CD4-positive, alpha-beta T cell treated with Interferon gamma for 1 hour (primary cell): ENCODE data around the gene ATP5PF.
"Not testable (repeated sequence)": the region's sequence is repeated elsewhere in the genome, so short reads cannot be mapped to it uniquely, and the experiment has no call there.

ENCODE experiments used
- DNase-seq: peaks from one replicate; pipeline ENCODE4 v3.0.0-alpha.2; 2020

ATP5PF gene

DNA sequence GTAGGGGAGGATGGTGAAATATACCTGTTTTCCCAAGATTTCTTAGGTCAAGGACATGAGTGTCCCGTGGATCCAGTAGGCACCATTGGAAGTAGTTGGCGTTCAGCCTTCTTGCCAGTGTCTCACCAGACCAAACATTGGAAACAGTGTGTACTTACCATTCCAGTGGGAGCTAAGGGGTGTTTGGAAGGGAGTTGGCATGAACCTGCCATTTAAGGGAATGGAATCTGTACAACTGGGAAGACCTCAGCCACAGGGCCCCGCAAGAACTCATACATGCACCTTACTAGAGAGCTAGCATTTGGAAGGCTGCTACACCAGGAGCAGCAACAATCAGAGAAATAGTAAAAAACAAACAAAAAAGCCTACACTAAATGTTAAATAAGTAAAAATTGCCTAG is 12.7 kb downstream of the ATP5PF start:
- DNase-seq, result no peak

DNA sequence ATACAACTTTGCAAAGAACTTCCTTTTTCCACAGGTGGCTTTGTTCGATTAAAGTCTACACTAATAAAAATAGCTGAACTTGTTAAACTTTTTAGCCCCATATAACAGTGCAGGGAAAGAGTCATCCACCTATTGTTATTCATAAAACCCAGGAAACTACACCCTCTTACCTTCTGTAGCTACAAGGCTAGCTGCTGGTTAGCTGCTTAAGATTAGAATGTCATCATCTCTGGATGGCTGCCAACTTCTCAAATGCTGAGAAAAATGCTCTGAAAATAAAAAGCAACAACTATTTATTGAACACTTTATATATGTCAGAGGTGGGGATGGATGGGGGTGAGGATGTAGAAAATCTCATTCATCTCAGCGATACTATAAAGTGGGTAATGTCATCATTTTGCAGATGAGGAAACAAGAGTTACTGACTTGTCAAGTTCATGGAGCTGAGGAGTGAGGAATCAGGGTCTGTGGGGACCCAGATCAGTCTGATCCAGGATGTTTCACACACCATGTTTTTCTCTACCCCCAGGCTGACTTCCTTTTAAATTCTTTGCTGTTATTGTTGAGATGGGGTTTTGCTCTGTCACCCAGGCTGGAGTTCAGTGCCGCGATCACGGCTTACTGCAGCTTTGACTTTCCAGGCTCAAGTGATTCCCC is 17.1 kb downstream of the ATP5PF start:
- no peak for DNase-seq

DNA sequence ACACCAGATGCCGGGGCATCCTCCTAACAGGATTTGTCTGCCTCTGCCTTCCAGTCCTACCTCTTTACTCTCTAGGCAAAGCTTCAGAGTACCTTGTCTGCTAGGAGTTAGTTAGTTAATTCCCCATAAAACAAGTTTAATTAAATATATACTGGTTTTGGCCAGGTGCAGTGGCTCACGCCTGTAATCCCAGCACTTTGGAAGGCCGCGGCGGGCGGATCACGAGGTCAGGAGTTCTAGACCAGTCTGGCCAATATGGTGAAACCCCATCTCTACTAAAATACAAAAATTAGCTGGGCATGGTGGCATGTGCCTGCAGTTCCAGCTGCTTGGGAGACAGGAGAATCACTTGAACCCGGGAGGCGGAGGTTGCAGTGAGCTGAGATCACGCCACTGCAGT is 20.6 kb downstream of the ATP5PF start:
- not testable (repeated sequence) for DNase-seq

DNA sequence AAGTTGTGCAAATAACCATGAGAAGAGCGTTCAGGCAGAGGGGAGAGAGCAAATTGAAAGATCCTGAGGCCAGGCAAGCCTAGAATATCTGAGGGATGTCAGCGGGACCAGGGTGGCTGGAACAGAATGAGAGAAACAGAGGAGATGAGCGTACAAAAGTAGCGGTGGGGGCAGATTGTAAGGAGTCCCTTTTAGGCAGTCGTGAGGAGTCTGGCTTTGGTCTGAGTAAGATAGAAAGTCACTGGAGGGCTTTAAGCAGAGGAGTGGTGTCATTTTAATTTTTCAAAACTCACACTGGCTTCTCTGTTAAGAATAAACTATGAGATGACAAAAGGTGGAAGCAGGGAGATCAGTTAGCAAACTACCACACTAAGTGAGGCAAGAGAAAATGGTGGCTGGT is 24.2 kb downstream of the ATP5PF start:
- no peak for DNase-seq

DNA sequence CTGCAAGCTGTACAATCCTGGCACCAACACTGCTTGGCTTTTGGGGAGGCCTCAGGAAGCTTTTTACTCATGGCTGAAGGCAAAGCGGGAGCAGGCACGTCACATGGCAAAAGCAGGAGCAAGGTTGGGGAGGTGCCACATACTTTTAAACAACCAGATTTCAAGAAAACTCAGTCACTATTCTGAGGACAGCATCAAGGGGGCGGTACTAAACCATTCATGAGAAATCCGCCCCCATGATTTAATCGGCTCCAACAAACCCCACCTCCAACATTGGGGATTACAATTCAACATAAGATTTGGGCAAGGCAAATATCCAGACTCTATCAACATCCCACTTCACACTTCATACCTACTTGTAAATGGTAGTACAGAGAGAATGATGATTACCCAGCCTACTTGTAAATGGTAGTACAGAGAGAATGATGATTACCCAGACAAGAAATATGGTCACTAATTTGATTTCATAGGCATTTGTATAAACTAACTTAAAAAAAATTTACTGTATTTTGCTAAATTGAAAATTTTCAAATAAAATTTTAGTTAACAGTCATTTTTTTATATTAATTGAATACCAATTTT is 24.9 kb downstream of the ATP5PF start:
- DNase-seq, result no peak

DNA sequence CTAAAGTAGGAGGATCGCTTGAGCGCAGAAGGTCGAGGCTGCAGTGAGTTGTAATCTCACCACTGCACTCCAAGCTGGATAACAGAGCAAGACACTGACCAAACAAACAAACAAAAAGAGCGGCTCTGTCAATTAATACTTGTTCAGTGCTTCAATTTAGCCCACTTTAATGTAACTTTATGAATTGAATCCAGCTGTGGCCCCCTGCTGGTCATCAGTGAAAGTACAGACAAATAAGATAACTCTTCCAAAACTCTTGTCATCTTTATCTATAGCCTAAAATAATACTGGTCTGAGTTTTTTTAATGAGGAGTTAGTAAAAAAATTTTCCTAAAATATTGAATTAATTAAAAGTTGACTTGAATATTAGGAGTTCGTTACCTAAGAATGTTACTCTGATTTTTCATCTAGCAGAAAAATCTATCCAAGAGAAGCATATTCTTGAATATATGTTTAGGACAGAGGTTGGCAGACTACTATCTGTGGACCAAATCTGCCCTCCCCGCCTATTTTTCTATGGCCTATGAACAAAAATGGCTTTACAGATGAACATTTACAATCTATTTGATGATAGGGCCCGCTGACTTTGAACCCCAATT is 26.1 kb downstream of the ATP5PF start:
- DNase-seq, result peak; percentile 22

DNA sequence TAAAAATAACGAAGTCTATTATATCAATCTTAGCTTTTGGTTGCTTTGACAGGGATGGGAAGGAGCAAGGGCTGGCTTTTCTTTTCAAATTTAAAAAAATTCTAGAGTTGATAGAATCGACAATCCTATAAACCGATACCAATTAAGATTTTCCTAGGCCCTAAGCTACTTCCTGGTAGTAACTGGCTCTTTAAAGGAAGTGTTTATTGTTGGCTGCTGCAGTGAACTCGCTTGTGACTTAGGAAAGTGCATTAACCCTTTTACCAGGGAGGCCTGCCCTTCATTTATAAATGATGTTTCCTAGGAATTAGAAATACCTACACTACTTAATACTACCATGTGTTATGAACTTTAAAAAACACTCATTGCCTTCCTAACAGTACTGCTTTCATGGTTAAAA is 33.2 kb downstream of the ATP5PF start:
- DNase-seq, result no peak

DNA sequence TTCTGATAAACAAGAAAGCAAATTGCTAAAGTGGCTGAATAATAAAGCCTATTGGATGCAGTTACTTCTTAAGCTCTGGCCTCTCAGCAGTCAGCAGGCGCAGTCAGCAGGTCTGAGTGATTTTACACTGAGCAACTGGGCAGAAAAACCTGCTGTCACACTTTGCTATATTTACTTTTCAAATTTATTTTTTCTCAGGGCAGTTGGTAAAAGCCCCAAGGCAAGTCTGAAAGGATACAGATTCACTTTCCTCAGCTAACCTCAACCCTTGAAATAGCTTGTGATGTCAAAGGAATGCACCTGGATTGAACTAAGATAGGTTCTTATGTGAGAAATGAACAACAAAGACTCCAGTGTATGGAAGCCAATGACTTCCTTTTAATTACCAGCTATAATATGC is 34.0 kb downstream of the ATP5PF start:
- DNase-seq, result no peak

DNA sequence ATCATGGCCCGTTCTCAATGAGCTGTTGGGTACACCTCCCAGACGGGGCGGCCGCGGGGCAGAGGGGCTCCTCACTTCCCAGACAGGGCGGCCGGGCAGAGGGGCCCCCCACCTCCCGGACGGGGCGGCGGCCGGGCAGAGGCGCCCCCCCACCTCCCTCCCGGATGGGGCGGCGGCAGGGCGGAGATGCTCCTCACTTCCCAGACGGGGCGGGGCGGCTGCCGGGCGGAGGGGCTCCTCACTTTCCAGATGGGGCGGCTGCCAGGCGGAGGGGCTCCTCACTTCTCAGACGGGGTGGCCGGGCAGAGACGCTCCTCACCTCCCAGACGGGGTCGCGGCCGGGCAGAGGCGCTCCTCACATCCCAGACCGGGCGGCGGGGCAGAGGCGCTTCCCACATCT is 39.2 kb downstream of the ATP5PF start:
- not testable (repeated sequence) for DNase-seq

DNA sequence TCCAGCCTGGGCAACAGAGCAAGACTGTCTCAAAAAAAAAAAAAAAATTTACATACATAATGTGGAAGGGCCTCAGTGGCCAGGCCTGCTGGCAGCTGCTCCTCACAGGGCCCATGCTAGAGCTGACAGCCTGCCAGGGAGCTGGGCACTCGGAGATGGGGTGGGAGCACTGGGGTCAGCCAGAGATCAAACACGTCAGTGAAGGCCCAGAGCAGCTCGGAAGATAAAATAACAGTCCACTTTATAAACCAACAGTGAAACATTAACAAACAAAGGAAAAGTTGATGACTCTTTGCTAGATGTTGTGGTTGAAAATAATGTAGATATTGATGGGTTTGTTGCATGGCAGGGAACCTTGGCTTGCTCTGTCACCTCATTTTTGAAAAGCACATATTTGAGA is 42.7 kb downstream of the ATP5PF start:
- no peak for DNase-seq

DNA sequence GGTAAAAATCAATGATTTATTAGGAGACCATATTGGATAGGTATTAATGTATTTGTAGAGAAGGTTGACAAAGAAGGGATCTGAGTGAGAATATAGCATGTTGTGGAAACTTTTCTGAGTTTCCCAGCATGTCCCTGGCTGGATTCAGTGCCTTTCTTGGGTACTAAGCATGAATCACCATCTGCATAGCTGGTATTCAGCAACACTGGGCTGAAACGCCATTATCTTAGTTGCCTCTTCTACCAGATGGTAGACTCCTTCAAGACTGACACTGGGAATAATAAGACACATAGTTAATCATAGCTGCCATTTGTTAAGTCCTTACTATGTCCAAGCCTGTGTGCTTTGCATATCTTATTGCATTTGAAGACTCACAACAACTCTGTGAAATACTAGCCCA is 45.5 kb downstream of the ATP5PF start:
- DNase-seq, result no peak

DNA sequence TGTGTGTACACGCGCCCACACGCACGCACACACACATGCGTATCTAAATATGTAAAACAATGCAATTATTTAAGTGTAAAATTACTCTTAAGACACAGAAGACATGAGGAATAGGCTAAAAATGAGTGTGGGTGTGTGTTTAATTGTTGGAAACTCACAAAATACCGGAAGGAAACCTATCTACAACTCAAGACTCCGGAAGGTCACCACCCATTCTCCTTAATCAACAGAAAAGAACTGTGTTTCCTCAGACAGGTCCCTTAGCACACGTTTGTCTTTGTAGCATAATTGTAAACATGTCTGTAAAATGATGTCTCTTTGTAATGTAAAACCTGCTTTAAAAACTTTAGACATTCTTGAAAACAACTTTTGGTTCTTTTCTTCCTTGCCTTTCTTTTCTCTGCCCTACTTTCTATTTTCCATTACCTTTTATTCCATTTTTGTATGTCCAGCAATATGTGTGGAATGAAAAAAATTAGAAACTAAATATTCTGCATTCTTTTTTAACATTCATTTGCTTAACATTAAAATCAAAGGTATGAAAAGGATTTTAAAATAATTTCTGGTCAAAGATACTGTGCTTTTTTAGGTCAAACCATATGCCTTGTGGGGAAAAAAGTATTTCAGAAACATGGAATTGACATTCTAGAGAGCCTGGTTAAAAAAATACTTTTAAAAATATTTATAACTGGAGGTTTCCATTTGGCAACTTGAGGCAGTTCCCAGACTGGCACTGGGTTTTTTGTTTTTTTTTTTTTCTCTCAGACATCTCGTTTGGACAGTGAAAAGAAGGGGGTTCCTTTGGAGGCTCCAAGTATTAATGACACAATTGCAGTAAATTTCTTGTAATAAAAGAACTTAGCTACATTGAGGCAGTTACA is 46.2 kb downstream of the ATP5PF start:
- DNase-seq, result no peak

DNA sequence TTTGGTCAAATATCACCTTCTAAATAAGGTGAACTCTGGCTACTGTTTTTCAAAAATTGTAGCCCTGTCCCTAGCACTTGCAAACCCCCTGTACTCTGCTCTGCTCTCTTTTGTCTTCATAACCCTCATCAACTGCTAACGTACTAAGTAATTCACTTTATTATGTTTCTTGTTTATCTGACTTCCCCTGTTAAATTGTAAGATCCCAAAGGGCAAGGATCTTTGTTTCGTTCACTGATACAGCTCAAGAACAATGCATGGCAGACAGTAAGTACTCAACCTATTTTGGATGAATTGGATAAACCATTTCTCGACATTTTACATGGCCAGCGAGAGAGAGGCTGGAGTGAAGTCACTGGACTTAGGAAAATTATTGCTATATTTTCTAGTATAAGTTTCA is 46.9 kb downstream of the ATP5PF start:
- no peak for DNase-seq

DNA sequence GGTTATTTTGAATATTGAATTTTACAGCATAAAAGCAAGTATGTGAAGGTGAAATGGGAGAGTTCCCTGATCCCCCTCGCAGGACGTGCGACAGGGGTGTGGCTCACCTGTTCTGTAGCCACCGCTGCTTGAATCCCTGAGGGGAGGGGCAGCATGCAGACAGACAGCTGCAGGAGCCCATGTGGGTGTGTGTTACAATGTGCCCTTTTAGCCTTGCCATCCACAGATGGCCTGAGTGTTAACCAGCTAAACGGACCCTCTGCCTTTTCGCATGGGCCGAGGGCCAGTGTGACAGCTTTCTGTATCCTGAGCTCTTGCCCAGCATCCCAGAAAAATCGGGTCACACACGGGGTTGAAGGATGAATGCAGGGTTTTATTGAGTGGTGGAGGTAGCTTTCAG is 52.3 kb downstream of the ATP5PF start:
- no peak for DNase-seq

DNA sequence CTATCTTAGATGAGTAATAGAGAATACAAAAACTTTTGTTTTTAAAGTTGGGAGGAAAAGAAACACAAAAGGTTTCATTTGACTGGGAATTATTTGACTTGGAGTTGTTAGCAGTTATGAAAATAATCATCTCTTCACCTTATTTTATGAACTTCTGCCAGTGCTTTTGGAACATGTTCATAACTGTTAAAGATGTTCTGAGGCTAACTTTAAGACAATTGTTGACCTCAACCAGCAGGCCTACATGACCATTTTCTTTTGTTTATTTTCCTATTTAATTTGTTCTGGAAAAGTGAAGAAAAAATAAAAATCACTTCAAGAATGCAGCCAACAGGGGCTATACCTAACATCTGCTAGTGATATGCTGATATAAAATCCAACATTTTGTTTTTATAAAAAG is 58.3 kb downstream of the ATP5PF start:
- DNase-seq, result no peak
